Fibroblast of pulmonary artery (primary cell): ENCODE results near the gene SHTN1.

Experiments
- DNase-seq: peaks from one replicate; pipeline ENCODE4 v3.0.0-alpha.2; 2010; ENCODE audit warnings: low read depth
- H3K4me3 ChIP-seq: replicated peaks from 2 replicates; pipeline ENCODE4 v1.5.1; 2011; ENCODE audit warnings: low read depth, mild to moderate bottlenecking, control low read depth, low read length, moderate library complexity
- TF ChIP-seq, protein P1 (sequence below): IDR thresholded peaks from 2 replicates; pipeline ENCODE4 v1.5.1; 2011; ENCODE audit warnings: mild to moderate bottlenecking, control low read depth, low read length, inconsistent platforms; ENCODE audit errors: missing control alignments

Gene SHTN1

DNA sequence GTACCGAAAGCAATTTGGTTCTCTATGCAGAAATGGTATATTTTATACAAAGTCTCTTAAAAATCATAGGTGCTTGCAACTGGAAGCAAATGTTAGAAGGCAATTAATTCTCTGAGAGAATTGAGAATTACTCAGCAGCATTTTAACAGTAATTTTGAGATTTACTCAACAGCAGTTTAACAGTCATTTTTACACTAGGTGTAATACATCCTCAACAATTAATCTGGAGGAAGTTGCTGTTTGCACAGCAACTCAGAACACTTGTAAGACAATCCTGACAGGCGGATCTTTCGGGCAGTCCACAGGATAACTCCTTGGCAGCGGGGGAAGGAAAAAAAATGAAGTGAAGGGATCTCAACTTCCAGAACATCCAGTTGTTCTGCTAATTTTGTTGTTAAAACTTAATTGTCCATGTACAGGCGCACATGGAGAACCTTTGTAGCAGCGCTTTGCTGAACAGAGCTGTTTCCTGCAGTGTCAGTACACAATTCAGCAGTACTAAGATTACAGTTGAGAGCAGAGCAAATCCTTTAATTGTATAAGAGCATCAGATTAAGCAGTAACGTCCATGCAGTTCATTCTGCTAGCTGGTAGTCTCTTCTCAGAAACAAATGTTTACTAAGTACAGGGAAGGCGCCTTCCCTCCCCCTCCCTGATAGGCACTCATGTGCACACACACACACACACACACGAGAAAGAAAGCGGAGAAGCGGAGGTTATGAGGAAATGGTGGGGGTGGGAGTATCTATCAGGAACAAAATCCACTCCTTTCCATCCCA lies 111.9 kb downstream of the SHTN1 start:
- no peak for DNase-seq
- H3K4me3 ChIP-seq: no peak overlapping the region
- TF ChIP-seq, protein P1, sequence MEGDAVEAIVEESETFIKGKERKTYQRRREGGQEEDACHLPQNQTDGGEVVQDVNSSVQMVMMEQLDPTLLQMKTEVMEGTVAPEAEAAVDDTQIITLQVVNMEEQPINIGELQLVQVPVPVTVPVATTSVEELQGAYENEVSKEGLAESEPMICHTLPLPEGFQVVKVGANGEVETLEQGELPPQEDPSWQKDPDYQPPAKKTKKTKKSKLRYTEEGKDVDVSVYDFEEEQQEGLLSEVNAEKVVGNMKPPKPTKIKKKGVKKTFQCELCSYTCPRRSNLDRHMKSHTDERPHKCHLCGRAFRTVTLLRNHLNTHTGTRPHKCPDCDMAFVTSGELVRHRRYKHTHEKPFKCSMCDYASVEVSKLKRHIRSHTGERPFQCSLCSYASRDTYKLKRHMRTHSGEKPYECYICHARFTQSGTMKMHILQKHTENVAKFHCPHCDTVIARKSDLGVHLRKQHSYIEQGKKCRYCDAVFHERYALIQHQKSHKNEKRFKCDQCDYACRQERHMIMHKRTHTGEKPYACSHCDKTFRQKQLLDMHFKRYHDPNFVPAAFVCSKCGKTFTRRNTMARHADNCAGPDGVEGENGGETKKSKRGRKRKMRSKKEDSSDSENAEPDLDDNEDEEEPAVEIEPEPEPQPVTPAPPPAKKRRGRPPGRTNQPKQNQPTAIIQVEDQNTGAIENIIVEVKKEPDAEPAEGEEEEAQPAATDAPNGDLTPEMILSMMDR: no peak

DNA sequence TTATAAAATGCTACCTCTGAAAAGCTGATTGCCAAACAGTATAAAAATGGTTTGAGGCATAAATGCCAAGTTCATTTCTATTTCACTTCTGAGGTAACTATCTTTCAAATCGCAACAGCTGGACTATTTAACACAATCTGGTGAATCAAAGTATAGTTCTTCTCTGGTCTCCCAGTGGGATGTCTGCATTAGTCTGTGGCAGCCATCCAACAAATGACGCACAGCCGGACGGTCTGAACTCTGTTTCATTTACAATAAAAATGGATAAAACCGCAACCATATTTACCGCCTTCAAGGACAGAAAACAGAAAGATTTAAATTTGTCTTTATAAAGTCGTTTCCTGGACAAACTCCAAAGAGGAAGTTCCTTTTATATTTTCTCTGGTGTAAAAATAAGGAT lies 113.8 kb downstream of the SHTN1 start:
- no peak overlapping the region for H3K4me3 ChIP-seq
- TF ChIP-seq, protein P1: no peak
- DNase-seq: peak; percentile 87

DNA sequence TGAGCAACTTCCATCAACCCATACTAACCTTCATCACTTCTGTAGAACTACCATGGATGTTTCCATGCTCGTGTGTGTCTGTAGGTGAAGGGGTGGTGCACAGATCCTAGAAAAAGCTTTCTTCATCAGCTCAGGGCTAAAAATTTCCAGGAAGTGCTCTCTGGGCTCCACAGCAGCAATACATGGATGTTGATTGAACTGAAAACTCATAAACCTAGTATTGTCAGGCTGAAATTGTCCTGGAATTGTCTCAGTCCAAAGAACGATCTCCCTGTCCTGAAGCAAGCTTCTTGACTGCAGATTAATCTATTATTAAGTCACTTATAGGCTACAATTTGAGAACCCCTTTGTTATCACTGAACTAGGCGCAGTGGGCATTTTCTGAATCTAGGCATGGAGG lies 115.9 kb downstream of the SHTN1 start:
- TF ChIP-seq, protein P1: no peak
- H3K4me3 ChIP-seq: no peak overlapping the region
- DNase-seq: no peak

DNA sequence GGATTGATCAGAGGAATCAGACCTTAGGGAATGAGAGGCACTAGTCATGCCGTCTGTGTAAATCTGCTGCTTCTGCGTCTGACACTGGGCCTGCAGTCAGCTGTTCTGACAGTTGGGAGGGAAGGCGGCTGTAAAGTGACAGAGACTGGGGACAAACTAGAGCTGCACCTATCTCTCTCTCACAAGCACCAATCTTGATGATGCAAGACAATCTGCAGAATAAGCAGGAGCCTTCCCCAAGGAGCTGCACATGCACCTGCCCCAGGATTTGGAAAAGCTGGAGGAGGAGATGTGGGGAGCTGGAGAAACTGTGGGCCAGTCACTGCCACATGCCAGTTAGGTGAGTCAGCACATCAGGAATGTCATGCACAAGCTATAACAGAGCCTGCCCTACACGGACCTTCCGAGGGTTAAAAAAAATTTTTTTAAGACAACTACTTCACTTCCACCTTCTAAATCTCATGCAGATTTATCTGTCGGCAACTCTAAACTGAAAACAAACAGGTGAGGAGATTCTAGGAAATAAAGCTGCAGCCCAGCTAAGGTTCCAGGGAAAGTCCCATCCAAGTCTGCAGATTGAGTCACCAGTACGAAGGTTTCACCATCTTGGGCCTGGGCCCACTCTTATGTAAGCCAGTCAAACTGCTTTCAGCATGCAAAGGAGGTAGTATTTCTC lies 116.5 kb downstream of the SHTN1 start:
- no peak overlapping the region for H3K4me3 ChIP-seq
- TF ChIP-seq, protein P1: no peak
- DNase-seq: peak; percentile 87

DNA sequence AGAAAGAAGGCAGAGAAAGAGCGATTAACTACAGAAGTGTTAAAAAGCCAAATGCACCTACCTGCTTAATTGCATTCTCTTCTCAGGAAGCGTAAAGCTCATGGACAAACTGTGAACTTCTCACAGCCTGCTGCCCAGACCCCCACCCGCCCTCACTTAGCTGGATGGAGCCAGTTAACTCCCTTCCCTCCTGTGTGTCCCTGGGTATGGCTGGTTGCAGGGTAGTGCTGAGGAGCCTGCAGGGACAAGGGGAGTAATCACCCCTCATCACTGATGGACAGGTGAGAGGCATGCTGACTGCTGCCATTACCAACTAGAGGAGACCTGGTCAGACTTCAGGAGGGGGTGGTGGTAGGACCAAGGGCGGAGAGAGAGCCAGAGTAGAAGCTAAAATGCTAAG lies 118.2 kb downstream of the SHTN1 start:
- H3K4me3 ChIP-seq: no peak overlapping the region
- TF ChIP-seq, protein P1: no peak
- DNase-seq: no peak

DNA sequence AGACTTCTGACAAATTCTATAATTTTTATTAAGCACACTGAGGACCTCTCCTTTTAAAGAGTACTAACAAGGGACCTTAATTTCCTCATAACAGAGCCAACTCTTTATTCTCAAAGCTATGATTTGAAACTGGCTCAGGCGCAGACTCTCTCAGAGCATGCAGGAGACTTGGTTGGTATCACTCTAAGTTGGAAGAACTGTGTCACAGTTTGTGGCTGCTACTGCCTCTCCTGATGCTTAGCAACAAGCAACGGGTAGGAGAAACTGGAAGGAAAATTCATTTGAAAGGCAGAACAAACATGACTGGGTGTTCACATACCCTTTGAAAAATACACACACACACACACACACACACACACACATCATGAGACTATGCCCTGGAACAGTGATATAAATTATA lies 122.3 kb downstream of the SHTN1 start:
- TF ChIP-seq, protein P1: no peak
- no peak for DNase-seq
- no peak overlapping the region for H3K4me3 ChIP-seq
